Stimulated activated CD4-positive, alpha-beta T cell treated with anti-CD3 and anti-CD28 coated beads, Interleukin-1b, Interleukin-23, amount 100 ng/mL, for 48 hours (primary cell): Measurements from ENCODE around the gene GATA1.

Experiments
- DNase-seq: peaks from one replicate; pipeline ENCODE4 v3.0.0-alpha.2; 2020

Gene GATA1

DNA sequence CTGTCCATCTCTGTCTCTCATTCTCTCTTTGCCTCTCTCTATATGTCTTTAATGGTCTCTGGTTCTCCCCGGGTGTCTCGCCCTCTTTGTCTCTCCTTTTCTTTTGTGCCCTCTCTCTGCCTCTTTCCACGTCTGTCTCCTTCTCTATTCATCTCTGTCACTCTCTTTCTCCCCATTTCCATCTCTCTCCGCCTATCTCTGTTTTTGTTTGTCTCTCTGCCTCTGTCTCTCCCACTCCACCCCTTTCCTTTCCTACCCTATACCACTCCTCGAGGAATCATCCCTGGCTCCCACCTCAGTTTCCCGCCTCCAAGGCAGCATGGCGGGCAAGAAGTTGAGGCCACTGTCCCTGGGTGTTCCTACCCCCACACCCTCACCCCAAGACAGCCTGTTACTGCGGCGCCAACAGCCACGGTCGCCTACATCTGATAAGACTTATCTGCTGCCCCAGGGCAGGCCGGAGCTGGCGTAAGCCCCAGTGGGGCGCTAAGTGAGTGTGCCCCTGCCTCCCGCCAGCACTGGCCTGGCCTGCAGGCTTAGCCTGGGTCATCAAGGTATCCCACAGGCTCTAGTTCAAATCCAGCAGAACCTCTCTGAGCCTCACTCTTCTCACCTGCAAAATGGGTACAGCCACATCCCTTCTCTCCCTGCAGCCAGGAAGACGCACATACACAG lies 713 bp upstream of the GATA1 start:
- no peak for DNase-seq

DNA sequence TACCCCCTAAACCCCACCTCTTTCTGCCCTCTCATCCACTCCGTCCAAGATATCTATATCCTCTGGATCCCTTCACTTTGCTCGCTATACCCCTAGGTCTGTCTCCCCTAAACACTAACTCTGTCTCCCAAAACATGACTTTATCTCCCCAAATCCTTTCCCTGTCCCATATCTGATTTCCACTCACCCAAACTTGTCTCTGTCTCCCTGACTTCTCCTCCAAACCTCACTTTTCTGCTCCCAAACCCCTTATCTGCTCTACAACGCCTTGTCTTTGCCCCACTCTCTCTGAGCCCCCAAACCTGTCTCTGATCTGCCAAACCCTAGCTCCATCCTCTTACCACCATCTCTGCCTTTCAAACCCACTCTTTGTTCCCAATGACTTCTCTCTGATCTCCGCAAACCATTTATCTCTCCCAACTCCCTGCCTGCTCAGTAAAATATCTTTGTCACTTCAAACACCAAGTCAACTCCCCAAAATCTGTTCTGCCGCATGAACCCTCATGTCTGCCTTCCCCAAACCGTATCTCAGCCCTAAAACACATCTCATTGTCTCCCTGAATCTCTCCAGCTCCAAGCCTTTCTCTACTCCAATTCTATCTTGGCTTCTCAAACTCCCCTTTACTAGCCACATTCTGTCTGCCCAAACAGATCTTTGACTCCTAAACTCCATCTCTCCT lies 575 bp downstream of the GATA1 start:
- DNase-seq = no peak

DNA sequence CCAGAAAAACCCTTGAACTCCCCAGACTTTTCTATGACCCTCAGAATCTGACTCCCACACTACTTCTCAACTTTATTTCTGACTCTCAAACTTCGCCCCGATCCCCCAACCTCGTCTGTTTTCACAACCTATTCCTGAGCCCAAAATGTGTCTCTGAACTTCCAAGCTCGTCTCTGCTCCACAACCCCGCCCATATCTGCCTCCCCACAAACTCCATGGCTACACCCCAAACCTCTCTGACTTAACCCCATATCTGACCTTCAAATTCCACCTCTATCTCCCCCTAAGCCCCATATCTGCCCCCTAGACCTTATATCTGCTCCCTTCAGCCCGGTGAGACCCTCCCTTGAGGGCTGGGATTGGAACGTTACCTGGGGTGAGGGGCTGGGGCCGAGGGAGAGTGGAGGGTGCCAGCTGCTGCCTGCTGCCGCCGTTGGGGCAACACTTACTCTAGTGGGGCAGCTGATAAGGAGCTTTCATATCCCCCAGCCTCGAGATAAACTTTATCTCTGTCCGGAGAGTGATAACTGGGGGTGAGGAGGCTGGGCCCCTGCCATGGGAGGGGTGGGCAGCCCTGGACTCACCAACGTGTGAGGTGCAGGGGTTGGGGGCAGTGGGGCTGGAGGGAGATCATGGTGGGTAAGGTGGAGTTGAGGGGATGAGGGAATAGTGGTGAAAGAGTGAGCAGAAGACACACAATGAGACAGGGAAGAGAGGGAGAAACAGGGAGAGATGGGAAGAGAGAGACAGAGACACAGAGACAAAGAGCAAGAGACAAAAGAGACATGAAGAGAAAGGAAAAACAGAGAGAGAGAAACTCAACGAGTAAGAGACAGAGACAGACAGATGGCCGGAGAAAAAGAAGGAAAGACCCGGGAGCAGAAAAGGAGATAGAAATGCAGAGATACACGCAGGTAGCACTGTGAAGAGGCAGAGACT lies 1.4 kb downstream of the GATA1 start:
- DNase-seq = no peak

DNA sequence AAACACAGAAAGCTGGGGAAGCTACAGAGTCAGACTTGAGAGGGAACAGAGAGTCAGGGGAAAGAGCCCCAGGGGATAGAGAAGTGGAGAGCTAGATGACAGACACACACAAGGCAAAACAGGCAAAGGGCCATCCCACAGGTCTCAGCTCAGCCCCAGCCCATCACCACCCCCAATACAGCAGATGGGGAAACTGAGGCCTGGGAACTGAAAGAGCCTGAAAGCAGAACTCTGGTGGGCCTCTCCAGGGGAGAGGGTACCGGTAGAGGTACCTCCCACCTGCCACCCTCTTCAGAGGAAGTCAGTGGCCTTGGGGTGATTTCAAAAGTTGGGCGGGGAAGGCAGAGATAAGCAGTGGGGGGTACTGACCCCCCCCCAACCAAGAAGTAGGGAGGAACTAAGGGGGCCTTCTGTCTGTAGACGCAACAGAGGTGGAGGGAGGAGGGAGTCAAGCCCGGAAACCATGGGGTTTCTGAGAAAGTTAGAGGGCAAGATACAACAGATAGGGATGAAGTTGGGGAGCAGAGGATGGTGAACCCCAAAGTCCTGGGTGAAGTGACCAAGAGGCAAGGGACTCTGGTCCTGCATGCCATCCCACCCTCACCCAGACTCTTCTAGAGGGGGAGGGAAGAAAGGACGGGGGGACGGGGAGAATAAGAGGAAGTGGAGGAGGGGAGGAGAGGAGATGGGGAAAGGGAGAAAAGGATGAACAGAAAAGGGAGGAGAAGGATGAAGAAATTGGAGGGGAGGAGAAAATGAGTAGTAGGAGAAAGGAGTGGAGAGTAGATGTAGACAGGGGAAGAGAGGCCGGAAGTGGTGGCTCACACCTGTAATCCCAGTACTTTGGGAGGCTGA lies 3.2 kb downstream of the GATA1 start:
- DNase-seq = no peak

DNA sequence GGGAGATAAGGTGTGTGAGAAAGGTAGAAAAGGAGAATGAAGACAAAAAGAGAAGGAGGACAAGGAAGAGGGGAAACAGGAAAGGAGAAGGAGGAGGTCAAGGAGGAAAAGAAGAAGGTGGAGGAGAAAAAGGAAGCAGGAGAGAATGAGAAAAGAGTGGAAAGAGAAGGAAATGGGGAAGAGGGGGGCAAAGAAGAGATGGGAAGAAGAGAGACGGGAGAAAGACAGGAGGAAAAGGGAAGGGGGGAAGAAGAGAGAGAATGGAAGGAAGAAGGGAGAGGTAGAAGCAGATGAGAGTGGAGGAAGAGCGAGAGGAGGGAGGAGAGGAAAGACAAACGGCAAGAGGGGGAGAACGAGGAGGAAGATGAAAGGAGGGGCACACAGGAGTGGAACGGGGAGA lies 4.1 kb downstream of the GATA1 start:
- DNase-seq = no peak

DNA sequence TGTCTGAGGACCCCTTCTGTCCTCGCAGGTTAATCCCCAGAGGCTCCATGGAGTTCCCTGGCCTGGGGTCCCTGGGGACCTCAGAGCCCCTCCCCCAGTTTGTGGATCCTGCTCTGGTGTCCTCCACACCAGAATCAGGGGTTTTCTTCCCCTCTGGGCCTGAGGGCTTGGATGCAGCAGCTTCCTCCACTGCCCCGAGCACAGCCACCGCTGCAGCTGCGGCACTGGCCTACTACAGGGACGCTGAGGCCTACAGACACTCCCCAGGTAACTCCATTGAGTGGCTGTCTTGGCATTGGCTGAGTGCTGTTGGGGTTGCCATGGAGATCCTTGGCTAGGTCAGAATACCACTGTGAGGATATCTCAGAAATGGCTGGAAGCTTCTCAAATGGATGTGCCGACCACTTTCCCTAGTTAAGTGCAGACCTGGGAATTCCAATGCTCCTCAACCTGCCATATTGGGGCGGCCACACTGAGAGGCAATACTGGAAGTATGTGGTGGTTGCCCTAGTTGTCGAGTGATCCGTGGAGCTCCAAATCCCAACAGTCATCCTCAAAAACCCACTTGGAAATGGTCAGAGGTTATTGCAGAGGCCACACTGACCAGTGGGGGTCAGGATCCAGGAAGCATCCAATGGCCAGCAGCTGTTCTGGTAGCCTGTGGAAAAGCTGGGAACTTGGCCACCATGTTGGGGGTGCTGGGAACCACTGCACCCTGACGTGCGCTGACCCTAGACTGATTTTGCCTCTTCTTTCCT lies 4.9 kb downstream of the GATA1 start:
- no peak for DNase-seq

DNA sequence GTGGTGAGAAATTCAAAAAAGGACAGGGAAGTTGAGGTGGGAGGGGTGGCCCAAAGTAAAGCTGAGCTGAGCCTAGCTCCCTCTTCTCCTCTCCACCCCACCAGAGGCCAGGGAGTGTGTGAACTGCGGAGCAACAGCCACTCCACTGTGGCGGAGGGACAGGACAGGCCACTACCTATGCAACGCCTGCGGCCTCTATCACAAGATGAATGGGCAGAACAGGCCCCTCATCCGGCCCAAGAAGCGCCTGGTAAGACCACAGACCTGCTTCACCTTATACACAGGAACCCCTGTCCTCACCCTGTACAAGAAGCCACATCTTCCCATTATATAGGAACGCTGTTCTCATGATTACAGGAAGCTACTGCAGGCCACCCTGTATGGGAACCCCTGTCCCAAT lies 5.8 kb downstream of the GATA1 start:
- no peak for DNase-seq

DNA sequence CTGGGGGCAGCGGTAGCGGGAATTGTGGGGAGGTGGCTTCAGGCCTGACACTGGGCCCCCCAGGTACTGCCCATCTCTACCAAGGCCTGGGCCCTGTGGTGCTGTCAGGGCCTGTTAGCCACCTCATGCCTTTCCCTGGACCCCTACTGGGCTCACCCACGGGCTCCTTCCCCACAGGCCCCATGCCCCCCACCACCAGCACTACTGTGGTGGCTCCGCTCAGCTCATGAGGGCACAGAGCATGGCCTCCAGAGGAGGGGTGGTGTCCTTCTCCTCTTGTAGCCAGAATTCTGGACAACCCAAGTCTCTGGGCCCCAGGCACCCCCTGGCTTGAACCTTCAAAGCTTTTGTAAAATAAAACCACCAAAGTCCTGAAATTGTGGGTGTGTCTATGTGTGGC lies 7.5 kb downstream of the GATA1 start:
- DNase-seq = no peak

DNA sequence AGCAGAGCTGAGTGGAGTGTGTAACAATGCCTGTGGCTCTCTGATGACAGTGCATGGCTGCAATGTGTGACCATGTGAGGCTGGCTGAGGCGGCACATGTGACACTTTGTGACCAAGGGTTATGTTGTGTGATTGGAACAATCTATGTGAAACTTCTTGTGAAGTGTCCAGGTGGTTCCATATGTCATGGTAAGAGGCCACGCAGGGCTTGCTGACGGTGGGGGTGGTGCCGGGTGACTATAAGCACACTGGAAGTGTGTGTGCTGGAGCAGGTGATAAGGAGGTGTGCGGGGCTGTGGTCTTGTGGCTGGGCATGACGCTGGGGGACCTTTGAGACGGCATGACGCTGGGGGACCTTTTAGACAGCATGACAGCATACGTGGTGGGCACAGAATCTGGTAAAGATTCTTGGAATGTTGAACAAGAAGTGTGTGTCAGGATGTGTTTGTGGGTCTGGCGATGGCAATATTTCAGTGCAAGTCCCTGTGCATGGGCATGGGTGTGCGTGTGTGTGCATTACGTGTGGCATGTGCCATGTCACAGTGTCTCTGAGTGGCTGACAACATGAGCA lies 8.0 kb downstream of the GATA1 start:
- no peak for DNase-seq

DNA sequence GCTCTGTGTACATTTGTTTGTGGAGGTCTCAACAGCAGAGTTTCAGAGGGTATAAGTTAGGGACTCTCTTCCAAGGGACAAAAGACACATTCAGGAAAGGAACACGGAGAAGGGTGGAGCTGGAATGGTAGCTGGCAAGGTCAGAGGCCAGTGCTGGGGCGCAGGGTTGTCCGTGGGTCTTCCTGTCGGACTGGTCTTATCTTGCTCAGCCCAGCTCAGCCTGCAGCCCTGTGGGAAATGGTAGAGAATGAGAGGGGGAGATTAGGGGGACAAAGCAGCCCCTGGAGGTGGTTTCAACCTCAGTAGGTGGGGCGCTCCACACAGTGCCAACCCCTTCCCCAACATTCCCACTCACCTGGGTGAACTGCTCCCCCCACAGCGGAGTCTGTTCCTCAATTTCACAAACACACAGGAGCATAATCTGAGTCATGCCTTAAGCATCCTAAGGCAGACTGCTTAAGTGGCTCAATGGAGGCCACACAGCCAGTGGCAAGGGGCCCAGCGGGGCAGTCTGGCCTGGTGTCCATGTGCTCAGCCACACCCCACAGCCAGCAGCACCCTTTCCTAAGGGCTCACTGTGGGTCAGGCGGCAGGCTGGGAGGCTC lies 8.6 kb downstream of the GATA1 start:
- no peak for DNase-seq

DNA sequence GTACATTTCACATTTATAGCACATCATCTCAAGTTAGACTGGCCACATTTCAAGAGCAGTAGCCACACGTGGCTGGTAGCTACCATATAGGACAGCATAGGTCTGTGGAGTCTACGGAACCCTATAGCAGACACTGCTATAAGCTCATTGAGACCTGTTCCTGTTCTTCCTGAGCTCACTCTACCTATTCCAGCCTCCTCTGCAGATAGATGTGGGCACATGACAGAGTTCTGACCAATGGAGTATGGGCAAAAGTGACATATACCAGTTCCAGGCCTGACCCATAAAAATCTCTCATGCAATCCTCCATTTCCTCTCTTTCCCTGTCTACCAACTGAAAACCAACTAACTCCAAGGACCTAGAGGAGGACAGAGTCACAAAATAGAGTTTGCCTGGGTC lies 11.9 kb downstream of the GATA1 start:
- no peak for DNase-seq

DNA sequence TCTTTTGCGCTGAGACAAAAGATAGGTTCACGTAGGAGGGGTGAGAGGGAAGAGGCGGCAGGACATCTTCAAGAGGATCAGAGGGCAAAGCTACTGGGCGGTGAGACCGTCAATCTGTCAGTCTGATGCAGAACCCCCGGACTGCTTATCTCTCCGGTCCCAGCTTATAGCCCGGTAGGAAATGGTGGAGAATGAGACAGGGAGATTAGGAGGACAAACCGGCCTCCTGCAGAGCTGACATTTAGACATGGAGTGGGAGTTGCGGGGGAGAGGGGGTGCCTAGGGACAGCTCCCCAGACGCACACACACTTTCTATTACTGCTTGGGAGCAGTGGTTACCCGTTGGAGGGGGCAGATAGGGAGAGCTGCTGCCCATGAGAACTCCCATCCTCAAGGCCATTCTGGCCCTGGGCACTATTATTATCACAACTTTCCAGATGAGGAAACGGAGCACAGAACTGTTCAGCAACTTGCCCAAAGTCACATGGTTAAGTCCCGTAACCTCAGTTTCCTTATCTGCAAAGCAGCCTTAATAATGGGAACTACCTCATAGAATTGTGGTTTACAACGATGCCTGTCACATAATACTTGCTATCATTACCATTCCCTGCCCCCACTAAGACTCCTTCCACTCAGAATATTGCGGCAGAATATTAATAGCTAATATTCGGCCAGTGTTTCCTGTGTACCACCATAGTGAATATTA lies 14.3 kb downstream of the GATA1 start:
- no peak for DNase-seq

DNA sequence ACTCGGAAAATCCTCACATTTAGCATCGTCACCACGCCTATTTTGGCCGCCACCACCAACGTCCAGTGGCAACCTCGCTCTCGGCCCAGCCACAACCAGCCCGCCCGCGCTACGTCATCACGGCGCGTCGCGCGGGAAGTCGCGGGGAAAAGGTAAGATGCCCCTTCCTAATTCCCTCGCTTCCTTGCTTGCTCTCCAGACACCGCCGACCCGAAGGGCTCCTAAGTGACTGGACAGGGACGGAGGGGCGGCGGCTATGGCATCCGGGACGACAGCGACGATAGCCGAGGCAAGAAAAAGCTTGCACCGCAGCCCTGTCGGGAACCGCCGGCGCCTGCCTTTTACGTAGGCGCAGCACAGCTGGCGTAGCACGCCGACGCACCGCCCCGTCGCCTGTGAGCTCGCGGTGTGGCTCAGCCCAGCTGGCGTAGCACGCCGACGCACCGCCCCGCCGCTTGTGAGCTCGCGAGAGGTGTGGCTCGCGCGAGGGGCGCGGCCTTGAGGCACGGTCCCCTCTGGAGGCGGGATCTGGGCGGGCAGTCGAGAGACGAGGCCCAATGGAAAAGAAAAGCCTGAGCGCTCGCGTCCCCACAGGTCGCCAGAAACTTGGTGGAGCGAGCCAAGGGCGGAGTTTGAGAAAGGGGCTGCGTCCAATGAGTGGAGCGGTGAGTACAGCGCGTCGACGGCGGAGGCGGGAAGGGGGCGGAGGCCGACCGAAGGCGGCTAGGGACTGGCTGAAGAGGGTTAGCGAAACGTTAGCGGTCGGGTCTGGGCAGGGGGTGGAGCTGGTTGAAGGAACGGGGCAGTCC lies 15.1 kb downstream of the GATA1 start, which contains the start of gene HDAC6:
Gene HDAC6, plus strand, starts transcription at position 788 of the 809 bp plus-strand sequence. CDS start 626 bp downstream, outside the sequence.
- DNase-seq = peak; percentile 96

DNA sequence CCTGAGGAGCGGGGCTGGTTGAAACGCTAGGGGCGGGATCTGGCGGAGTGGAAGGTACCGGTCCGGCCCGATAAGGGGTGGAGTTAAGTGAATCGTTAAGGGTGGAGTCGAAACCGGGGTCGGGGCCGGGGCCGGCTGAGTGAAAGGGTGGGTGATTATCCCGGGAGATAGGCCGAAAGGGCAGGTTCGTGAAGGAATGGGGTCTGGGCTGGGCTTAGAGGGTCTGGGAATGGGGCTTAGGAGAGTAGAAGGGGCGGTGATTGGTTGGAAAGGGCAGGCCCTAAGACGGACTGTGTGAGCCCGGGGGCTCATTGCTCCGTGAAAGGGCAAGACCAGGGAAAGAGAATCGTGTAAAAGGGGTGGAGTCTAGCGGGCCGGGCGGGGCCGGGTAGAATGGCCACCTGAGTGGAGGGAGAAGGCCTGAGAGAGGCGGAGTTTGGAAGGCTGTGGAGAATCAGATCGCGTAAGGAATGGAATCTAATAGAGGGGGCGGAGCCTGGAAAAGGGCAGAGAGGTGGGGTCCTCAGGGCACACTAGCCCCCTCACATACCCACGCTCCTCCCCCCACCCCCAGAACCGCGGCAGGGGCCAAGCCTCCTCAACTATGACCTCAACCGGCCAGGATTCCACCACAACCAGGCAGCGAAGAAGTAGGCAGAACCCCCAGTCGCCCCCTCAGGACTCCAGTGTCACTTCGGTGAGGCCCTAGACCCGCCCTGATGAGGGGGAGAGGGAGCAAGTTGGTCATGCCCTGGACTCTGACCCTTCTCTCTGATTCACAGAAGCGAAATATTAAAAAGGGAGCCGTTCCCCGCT lies 15.9 kb downstream of the GATA1 start:
- peak; percentile 73 for DNase-seq

DNA sequence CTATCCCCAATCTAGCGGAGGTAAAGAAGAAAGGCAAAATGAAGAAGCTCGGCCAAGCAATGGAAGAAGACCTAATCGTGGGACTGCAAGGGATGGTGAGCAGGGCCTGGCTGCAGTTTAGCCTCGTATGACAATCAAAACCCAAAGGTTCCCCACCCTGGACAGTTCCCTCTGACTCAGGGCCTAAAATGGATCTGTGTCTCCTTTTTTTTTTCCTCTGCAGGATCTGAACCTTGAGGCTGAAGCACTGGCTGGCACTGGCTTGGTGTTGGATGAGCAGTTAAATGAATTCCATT lies 16.5 kb downstream of the GATA1 start:
- no peak for DNase-seq

DNA sequence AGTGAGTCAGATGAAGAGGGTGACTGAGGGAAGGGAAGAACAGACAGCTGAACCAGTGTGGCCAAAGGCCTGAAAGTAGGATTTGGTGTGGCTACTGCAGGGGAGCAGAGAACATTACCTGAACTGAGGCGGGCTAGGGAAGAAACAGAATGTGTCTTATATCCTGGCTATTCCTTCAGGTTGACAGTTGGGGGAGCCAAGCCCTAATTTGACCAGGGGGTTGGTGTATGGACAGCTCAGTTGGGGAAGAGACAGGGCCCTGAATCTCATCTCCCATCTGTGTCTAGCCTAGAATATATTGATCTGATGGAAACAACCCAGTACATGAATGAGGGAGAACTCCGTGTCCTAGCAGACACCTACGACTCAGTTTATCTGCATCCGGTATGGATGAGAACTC lies 19.7 kb downstream of the GATA1 start:
- no peak for DNase-seq

DNA sequence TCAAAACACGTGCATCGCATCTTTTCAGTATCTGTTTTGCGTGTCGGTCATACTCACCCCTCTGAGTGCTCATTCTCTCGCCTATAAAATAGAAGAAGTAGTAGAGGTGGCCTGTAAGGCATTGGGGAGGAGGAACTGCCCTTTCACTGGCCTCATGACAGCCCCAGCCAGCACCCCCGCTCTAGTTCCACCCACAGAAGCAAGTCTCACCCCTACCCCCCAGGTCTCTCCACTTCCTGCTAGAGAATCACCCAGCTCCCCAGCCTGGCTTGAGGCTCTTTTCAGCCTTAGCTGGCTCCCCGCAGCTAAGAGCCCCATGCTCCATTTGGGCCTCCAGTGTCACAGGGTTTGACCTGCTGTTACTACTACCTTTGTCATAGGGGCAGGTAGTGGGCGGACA lies 27.3 kb downstream of the GATA1 start:
- DNase-seq = no peak

DNA sequence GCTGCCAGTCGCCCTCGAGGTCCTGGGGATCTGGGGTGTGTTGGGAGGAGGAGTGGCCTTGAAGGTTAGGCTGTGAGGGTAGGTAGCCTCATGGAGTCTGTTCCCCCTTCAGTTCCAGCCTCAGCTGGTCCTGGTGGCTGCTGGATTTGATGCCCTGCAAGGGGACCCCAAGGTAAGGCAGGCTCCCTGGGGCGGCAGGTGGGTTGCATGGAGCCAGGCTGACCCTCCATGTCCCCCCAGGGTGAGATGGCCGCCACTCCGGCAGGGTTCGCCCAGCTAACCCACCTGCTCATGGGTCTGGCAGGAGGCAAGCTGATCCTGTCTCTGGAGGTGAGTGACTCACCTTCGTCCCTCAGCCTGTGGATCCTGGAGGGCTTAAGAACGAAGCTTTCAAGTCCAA lies 28.3 kb downstream of the GATA1 start:
- DNase-seq = no peak

DNA sequence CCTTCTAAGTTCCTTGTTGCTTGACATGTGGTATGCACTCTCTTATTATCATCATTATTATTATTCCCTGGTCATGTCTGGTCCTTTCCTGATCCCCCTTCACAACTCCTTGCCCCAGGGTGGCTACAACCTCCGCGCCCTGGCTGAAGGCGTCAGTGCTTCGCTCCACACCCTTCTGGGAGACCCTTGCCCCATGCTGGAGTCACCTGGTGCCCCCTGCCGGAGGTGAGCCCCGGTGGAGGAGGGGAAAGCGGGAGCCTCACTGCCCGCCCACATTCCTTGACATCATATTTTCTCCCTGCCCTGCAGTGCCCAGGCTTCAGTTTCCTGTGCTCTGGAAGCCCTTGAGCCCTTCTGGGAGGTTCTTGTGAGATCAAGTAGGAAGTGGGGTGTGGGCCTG lies 28.9 kb downstream of the GATA1 start:
- DNase-seq = no peak
